Effector memory CD8-positive, alpha-beta T cell (primary cell): ENCODE data around the gene TFEB.

ENCODE experiments used
- ATAC-seq: fragments of 150-1000 bp; cut with Tn5 transposase; replicated peaks from 2 replicates; pipeline ENCODE4 v1.10.0; 2021; ENCODE audit warnings: mild to moderate bottlenecking, moderate library complexity
- DNase-seq, 3 experiments: peaks; one replicate each; pipeline ENCODE4 v3.0.0; 2021
- H3K27ac Mint-ChIP-seq, 2 donors: one replicate each; pipeline ENCODE4 v1.8.0; 2022; ENCODE audit warnings: mild to moderate bottlenecking in 2 of 2, mixed read lengths in 2 of 2, moderate library complexity in 2 of 2
- H3K27me3 Mint-ChIP-seq, 2 donors: one replicate each; pipeline ENCODE4 v1.8.0; 2022; ENCODE audit warnings: mixed read lengths in 2 of 2
- H3K36me3 Mint-ChIP-seq: one replicate; pipeline ENCODE4 v1.8.0; 2022; ENCODE audit warnings: mild to moderate bottlenecking, moderate library complexity, mixed read lengths; ENCODE audit not compliant: insufficient read depth
- H3K4me1 Mint-ChIP-seq, 2 donors: one replicate each; pipeline ENCODE4 v1.8.0; 2022; ENCODE audit warnings: low read depth in 2 of 2, mixed read lengths in 2 of 2
- H3K4me3 Mint-ChIP-seq, 2 donors: one replicate each; pipeline ENCODE4 v1.8.0; 2022; ENCODE audit warnings: mild to moderate bottlenecking in 2 of 2, mixed read lengths in 2 of 2, moderate library complexity in 2 of 2
- H3K9me3 Mint-ChIP-seq, 2 donors: one replicate each; pipeline ENCODE4 v1.8.0; 2022; ENCODE audit warnings: mixed read lengths in 2 of 2

Gene TFEB

DNA sequence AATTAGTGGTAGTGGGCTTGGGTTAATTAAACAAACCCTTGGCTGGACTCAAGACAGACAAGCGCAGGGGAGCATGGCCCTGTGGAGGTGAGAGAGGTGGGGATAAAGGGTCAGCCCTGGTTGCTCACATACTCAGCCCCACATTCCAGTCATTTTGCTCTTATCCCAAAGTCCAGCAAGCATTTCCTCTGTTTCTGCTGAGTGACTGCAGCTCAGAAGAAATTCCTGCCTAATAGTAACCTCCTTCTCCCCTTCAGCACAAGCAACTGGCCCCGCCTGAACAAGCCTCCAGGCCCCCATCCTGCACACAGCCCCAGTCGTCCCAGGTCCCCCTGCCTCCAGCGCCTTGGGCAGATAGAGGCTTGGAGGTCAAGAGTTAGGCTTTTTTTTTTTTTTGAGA is 3.6 kb upstream of the TFEB start:
- DNase-seq (no peak), ATAC-seq (no peak)
- Mint-ChIP-seq H3K27ac (no peak overlapping the region), H3K36me3 (peaks cover 5% of the 10 kb centered on the region), H3K27me3 (peaks cover 0 to 5% of the 10 kb centered on the region in 2 donors), H3K9me3 (no peaks in the 10 kb centered on the region), H3K4me1 (peaks cover 0 to 3% of the 10 kb centered on the region in 2 donors), H3K4me3 (no peak overlapping the region)

DNA sequence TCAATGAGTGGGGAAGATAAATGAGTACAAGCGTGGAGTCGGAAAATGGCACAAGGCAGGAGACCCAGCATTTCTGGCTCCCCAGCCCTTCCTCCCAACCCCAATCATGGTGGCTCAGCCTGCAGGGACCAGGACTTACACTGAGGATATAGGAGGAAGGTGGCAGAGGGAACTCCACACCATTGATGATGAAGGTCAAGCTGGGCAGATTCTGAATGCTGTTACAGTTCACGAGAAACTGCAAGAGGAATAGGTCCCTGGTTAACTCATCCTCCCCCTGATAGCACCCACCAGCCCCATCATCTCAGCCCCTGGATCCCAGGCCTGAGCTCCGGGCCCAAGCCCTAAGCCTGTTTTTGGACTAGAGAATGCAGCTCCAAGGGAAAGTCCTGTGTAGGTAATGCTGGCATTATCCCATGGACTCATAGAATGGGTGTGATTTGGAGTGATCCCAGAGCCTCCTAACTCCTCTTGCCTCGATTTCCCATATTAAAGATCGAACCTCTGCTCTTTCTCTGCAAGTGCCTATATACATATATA is 2.3 kb upstream of the TFEB start:
- Mint-ChIP-seq H3K27me3 (peaks cover 0 to 5% of the 10 kb centered on the region in 2 donors), H3K4me3 (no peak overlapping the region), H3K4me1 (peaks cover 5 to 13% of the 10 kb centered on the region in 2 donors), H3K36me3 (peaks cover 19% of the 10 kb centered on the region), H3K27ac (no peak overlapping the region), H3K9me3 (no peaks in the 10 kb centered on the region)
- ATAC-seq (no peak), DNase-seq (no peak)

DNA sequence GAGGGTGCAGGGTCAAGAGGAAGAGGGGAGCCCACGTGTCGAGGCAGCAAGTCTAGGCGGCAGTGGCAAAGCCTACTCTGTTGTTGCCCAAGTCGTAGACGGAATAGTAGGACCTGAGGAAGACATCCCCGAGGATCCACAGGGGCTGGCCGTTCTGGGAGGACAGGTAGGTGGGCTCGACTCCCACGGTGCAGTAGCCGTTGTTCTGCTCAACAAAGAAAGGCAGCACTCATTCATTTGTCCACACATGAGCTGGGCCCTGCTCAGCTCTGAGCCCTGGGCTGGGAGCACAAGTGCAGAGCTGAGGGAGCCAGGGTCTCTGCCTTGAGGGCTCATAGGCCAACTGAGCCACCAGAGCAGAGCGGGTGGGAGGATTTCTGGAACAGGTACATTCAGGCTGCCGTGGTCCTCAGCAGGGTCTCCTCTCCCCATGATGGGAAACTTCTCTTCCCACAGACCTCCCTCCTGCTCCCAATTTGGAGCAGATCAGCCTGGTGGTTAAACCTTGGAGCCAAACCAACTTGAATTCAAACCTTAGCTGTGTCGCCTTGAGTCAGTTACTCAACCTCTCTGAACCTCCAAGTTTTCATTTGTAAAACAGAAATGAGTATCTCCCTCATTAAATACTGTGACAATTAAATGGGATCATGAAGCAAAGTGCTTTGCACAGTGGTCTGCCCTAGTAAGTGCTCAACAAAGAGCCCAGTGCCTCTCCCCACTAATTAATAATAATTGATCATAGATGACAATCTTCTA is 1.6 kb upstream of the TFEB start:
- peaks cover 0 to 5% of the 10 kb centered on the region in 2 donors for H3K27me3 Mint-ChIP-seq
- ATAC-seq (no peak), DNase-seq (no peak)
- H3K9me3 Mint-ChIP-seq: no peaks in the 10 kb centered on the region
- H3K4me1 Mint-ChIP-seq: peaks cover 10 to 16% of the 10 kb centered on the region in 2 donors
- H3K4me3 Mint-ChIP-seq: no peak overlapping the region
- H3K27ac Mint-ChIP-seq: no peak overlapping the region
- H3K36me3 Mint-ChIP-seq: peaks cover 23% of the 10 kb centered on the region

- Mint-ChIP-seq H3K4me1 (peaks cover 14 to 22% of the 10 kb centered on the region in 2 donors), H3K9me3 (no peaks in the 10 kb centered on the region), H3K27me3 (peaks cover 0 to 5% of the 10 kb centered on the region in 2 donors), H3K27ac (no peak overlapping the region), H3K36me3 (peaks cover 27% of the 10 kb centered on the region), H3K4me3 (peak overlapping the region in 1 of 2 donors; percentile 59)
- DNase-seq (no peak), ATAC-seq (no peak)
Measured at GRCh38 chr6:41736186-41736733, 852 bp upstream of the TFEB start.

- Mint-ChIP-seq H3K4me1 (peaks cover 28 to 33% of the 10 kb centered on the region in 2 donors), H3K4me3 (peak overlapping the region; percentile 49 to 59), H3K36me3 (peaks cover 27% of the 10 kb centered on the region), H3K27me3 (no peaks in the 10 kb centered on the region), H3K27ac (peak overlapping the region; percentile 70 to 82), H3K9me3 (no peaks in the 10 kb centered on the region)
- DNase-seq: peak; percentile 60 to 71 (median 62)
- peak; percentile 29 for ATAC-seq
Measured at GRCh38 chr6:41734666-41735426, 562 bp downstream of the TFEB start.

- H3K9me3 Mint-ChIP-seq: no peaks in the 10 kb centered on the region
- peaks cover 30% of the 10 kb centered on the region for H3K36me3 Mint-ChIP-seq
- H3K27me3 Mint-ChIP-seq: no peaks in the 10 kb centered on the region
- H3K27ac Mint-ChIP-seq: peak overlapping the region; percentile 70 to 82
- H3K4me3 Mint-ChIP-seq: peak overlapping the region; percentile 49 to 59
- DNase-seq: peak; percentile 66 to 75 (median 67)
- ATAC-seq: peak; percentile 60
- peaks cover 31 to 41% of the 10 kb centered on the region in 2 donors for H3K4me1 Mint-ChIP-seq
Measured at GRCh38 chr6:41733707-41734665, 1.4 kb downstream of the TFEB start.

- peaks cover 36 to 45% of the 10 kb centered on the region in 2 donors for H3K4me1 Mint-ChIP-seq
- H3K9me3 Mint-ChIP-seq: no peaks in the 10 kb centered on the region
- peak overlapping the region; percentile 70 to 82 for H3K27ac Mint-ChIP-seq
- H3K36me3 Mint-ChIP-seq: peaks cover 30% of the 10 kb centered on the region
- no peaks in the 10 kb centered on the region for H3K27me3 Mint-ChIP-seq
- peak overlapping the region; percentile 49 to 59 for H3K4me3 Mint-ChIP-seq
- DNase-seq (no peak), ATAC-seq (no peak)
Measured at GRCh38 chr6:41733360-41733706, 2.1 kb downstream of the TFEB start.

DNA sequence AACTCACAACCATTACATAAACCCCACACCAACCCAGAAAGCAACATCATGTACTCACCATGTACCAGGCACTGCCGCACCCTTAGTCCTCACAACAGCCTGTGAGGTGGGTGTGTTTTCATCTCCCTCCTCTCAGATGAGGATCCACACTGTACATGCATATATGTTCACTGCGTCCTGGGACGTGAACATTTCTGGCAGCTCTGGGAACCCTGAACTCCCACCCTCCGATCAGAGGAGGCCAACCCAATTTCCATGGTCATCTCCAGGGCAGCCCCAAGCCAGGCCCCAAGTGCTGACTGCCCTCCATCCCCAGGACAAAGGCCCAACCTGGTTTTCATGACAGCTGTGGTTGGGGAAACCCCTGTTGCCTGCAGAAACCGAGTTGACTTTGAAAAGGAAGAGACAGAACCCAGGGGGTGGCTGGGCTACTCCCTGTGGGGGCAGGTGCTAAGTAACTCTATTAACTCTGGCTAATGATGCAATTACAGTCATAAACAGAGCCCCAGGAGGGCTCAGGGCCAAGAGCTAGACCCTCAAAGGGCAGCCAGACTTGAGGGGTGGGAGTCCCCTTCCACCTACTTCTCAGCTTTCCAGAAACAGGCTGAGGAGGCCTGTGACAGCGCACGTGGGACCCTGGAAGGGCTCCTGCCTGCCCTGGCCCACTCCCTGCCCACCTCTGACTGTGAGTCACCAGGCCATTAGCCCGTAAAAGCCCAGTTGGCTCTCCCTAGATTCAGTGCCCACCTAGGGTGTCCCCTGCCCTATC is 2.6 kb downstream of the TFEB start:
- Mint-ChIP-seq H3K9me3 (no peaks in the 10 kb centered on the region), H3K27me3 (no peaks in the 10 kb centered on the region), H3K4me3 (peak overlapping the region; percentile 49 to 59), H3K27ac (peak overlapping the region; percentile 70 to 82), H3K4me1 (peaks cover 36 to 47% of the 10 kb centered on the region in 2 donors), H3K36me3 (peaks cover 30% of the 10 kb centered on the region)
- DNase-seq: peak; percentile 69 to 81 (median 70)
- peak; percentile 65 for ATAC-seq

DNA sequence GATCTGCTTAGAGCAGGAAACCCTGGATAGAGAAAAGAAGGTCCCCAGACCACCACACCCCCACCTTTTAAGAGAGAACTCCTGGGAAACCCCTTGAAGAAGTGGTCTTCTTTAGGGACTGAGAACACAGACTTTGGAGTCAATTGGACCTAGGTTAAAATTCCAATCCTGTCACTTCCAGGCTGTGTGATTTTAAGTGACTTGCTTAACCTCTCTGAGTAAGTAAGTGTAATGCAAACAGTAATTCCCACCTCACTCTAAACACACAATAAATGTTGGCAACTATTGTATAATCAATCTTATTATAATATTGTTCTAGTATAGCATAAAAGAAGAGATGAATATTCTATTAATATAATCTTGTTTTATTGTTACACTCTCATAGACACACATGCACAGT is 3.3 kb downstream of the TFEB start:
- Mint-ChIP-seq H3K27ac (peak overlapping the region; percentile 70 to 82), H3K4me3 (peak overlapping the region; percentile 49 to 59), H3K36me3 (peaks cover 30% of the 10 kb centered on the region), H3K27me3 (no peaks in the 10 kb centered on the region), H3K9me3 (no peaks in the 10 kb centered on the region), H3K4me1 (peaks cover 41 to 54% of the 10 kb centered on the region in 2 donors)
- DNase-seq (no peak), ATAC-seq (no peak)

- Mint-ChIP-seq H3K9me3 (no peaks in the 10 kb centered on the region), H3K36me3 (peaks cover 33% of the 10 kb centered on the region), H3K27me3 (no peaks in the 10 kb centered on the region), H3K27ac (peak overlapping the region; percentile 70 to 82), H3K4me3 (peak overlapping the region; percentile 48 to 49), H3K4me1 (peaks cover 45 to 59% of the 10 kb centered on the region in 2 donors)
- no peak for ATAC-seq
- DNase-seq: no peak
Measured at GRCh38 chr6:41731561-41732086, 3.8 kb downstream of the TFEB start.

DNA sequence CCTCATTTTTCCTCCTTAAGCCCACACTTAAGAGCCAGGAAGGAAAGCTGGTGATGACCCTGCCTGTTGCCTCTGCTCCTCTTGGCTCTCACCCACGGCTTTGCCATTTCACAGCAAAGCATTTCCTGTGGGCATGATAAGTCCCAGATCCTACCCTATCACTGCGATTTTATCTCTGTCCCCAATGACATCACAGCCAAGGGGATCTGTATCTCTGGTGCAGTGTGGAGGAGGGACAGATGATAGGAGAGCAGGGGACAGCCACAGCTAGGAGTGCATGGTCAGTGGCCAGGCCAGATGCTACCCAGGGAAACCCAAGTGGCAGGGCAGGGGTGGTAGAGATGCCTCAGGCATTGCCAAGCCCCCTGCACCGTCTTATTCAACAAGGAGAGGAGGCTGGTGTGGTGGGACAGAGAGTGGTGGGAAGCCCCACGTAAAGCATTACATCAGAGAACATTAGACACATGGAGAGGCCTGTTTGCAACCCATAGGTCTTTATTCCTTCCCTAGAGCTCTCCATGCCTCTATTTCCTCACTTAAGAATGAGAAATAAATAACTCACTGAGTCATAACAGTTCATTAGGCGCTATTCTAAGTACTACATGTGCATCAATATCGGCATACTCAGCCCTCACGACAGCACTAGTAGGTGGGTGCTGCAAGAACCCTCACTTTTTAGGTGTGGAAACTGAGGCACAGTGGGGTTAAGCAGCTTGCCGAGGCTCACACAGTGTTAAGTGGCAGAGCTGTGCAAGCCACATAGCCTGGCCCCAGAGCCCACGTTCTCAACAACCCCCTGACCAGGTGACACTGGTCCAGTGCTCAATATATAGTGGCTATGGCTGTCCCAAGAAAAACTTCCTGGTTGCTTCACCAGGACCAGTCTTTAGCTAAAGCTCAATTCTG is 4.6 kb downstream of the TFEB start:
- Mint-ChIP-seq H3K4me1 (peaks cover 45 to 58% of the 10 kb centered on the region in 2 donors), H3K27ac (peak overlapping the region; percentile 70 to 82), H3K27me3 (no peaks in the 10 kb centered on the region), H3K4me3 (peak overlapping the region; percentile 46 to 48), H3K36me3 (peaks cover 33% of the 10 kb centered on the region), H3K9me3 (no peaks in the 10 kb centered on the region)
- ATAC-seq (no peak), DNase-seq (no peak)
